Activated CD8-positive, alpha-beta memory T cell treated with anti-CD3 and anti-CD28 coated beads, Interleukin-2, amount 10 ng/mL, durations not matched to agents 7 days and 5 days (primary cell): Measurements from ENCODE around the gene ELOVL1. TPM values are rescaled to one million over a fixed set of nuclear protein-coding genes. Genes with fewer than 3 reads are reported as not detected.

Source experiments
- ATAC-seq: fragments of 150-1000 bp; cut with Tn5 transposase; one replicate; pipeline ENCODE4 v1.10.0; 2021; ENCODE audit warnings: moderate library complexity
- CTCF ChIA-PET: fragments of 350-600 bp; sonication (Branson Sonifier 250); formaldehyde crosslinking; loops from one replicate; lab custom pipeline; 2021; ENCODE audit warnings: antibody characterized with exemption; lab: Charles Lee
- DNase-seq: peaks from one replicate; pipeline ENCODE4 v3.0.0-alpha.2; 2020
- H3K27ac Mint-ChIP-seq: one replicate; pipeline ENCODE4 v1.8.0; 2021; ENCODE audit warnings: mild to moderate bottlenecking, mixed read lengths
- H3K27me3 Mint-ChIP-seq: one replicate; pipeline ENCODE4 v1.8.0; 2021; ENCODE audit warnings: mixed read lengths
- H3K36me3 Mint-ChIP-seq: one replicate; pipeline ENCODE4 v1.8.0; 2021; ENCODE audit warnings: mild to moderate bottlenecking, mixed read lengths
- H3K4me1 Mint-ChIP-seq: one replicate; pipeline ENCODE4 v1.8.0; 2021; ENCODE audit warnings: mixed read lengths
- H3K4me3 Mint-ChIP-seq: one replicate; pipeline ENCODE4 v1.8.0; 2021; ENCODE audit warnings: mild to moderate bottlenecking, moderate library complexity, mixed read lengths
- H3K9me3 Mint-ChIP-seq: one replicate; pipeline ENCODE4 v1.8.0; 2022; ENCODE audit warnings: low read depth, mixed read lengths
- microRNA-seq: library from miRNA; unstranded; fragments of <30 nt; microRNA quantifications from one replicate; pipeline ENCODE4 v1.2.0, GENCODE V29; 2022
- total RNA-seq, 2 experiments: library from RNA; stranded (reverse); gene quantifications; one replicate each; pipeline ENCODE4 v1.2.3, GENCODE V29; 2021

The ELOVL1 gene
- total RNA-seq, 2 experiments from 2014 or later = 64.4 to 74.2 TPM

DNA sequence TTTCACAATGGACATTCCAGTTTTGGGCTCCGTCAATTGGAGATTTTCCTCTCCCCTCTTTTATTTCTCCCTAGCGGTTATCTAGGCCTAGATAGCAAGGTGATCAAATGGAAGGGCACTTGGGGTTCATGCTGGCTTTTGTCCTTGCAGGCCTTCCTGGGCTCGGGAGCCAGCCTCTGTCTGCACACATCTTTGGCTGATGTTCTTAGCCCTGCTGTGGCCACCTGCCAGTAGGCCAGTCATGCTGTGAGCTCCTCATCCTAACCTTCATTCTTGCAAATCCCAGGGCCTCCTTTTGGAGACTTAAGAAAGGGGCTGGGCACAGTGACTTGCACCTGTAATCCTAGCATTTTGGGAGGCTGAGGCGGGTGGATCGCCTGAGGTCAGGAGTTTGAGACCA, 53.6 kb downstream of the ELOVL1 start:
- H3K4me3 Mint-ChIP-seq = no peak overlapping the region
- no peak overlapping the region for H3K27ac Mint-ChIP-seq
- ATAC-seq (no peak), DNase-seq (no peak)
- H3K27me3 Mint-ChIP-seq = no peaks in the 10 kb centered on the region
- CTCF ChIA-PET = no interaction called here
- H3K9me3 Mint-ChIP-seq = no peaks in the 10 kb centered on the region
- no peaks in the 10 kb centered on the region for H3K36me3 Mint-ChIP-seq
- no peaks in the 10 kb centered on the region for H3K4me1 Mint-ChIP-seq

DNA sequence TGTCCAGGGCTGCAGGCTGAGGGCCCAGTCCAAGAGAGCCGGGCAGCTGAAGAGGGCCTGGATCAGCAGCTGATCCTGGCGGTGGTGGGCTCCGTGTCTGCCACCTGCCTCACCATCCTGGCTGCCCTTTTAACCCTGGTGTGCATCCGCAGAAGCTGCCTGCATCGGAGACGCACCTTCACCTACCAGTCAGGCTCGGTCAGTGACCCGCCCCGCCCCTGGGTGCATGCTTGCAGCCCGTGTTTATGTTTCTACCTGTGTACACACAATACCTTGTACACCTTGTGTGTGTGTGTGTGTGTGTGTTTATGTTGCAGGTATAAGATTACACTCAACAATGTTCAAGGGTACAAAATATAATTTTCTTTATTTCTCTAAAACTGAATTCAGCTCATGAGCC, 54.0 kb downstream of the ELOVL1 start:
- CTCF ChIA-PET = no interaction called here
- Mint-ChIP-seq H3K36me3 (no peaks in the 10 kb centered on the region), H3K9me3 (no peaks in the 10 kb centered on the region), H3K27ac (no peak overlapping the region), H3K27me3 (no peaks in the 10 kb centered on the region), H3K4me3 (no peak overlapping the region), H3K4me1 (no peaks in the 10 kb centered on the region)
- DNase-seq = no peak
- no peak for ATAC-seq

Small RNA genes within 50 kb of the gene (microRNA-seq; reads per million reads assigned to microRNA genes)
- not detected for gene MIR6734

Other genes with a start within 250 kb of the ELOVL1 start
- 10 to 100 TPM; 60.0 to 68.7 TPM for gene EBNA1BP2, start 195.7 kb downstream of the ELOVL1 start, total RNA-seq
- under 1 TPM; 0.09 TPM for gene CFAP57, start 195.7 kb downstream of the ELOVL1 start, total RNA-seq
- not detected for gene TMEM125, start 98.0 kb downstream of the ELOVL1 start, total RNA-seq
- gene C1orf210, start 82.4 kb downstream of the ELOVL1 start, total RNA-seq = not detected
- 1 to 10 TPM in 1 of 2 experiments, under 1 TPM in 1; 0.55 to 1.9 TPM for gene TIE1, start 67.0 kb downstream of the ELOVL1 start, total RNA-seq
- not detected for gene MPL, start 30.2 kb downstream of the ELOVL1 start, total RNA-seq
- gene CDC20, start 9.0 kb downstream of the ELOVL1 start, total RNA-seq = 100 to 1,000 TPM; 188 to 194 TPM
- gene MED8, start 21.8 kb upstream of the ELOVL1 start, total RNA-seq = 10 to 100 TPM; 38.7 to 43.6 TPM
- 10 to 100 TPM; 52.2 to 60.2 TPM for gene SZT2, start 21.9 kb upstream of the ELOVL1 start, total RNA-seq
- gene HYI, start 85.9 kb upstream of the ELOVL1 start, total RNA-seq = 1 to 10 TPM; 7.1 to 8.0 TPM
- under 1 TPM; 0.23 to 0.41 TPM for gene PTPRF, start 162.9 kb upstream of the ELOVL1 start, total RNA-seq